Measurements from ENCODE around the gene CELF1.
"Not testable (repeated sequence)": the region's sequence is repeated elsewhere in the genome, so short reads cannot be mapped to it uniquely, and the experiment has no call there.

Gene CELF1

GRCh38 chr11:47536915-47537314, 16.0 kb downstream of the CELF1 start:
- DNase-seq: no peak

GRCh38 chr11:47534704-47535251, 18.2 kb downstream of the CELF1 start:
- no peak for DNase-seq

GRCh38 chr11:47533690-47534151, 19.2 kb downstream of the CELF1 start:
- DNase-seq: no peak

- DNase-seq: no peak
These were observed 20.2 kb downstream of the CELF1 start for GRCh38 chr11:47532597-47533213.

- DNase-seq: no peak
These were observed 21.3 kb downstream of the CELF1 start for GRCh38 chr11:47531666-47532065.

GRCh38 chr11:47530721-47531120, 22.2 kb downstream of the CELF1 start:
- DNase-seq: not testable (repeated sequence)

GRCh38 chr11:47529951-47530350, 23.0 kb downstream of the CELF1 start:
- no peak for DNase-seq

- DNase-seq: no peak
These were observed 25.7 kb downstream of the CELF1 start for GRCh38 chr11:47527186-47527585.

GRCh38 chr11:47526032-47526431, 26.9 kb downstream of the CELF1 start:
- DNase-seq: not testable (repeated sequence)

GRCh38 chr11:47524291-47524874, 28.5 kb downstream of the CELF1 start:
- no peak for DNase-seq

GRCh38 chr11:47523490-47524225, 29.3 kb downstream of the CELF1 start:
- DNase-seq: no peak

GRCh38 chr11:47518212-47518964, 34.5 kb downstream of the CELF1 start:
- DNase-seq: no peak

GRCh38 chr11:47516984-47517853, 35.7 kb downstream of the CELF1 start:
- DNase-seq: no peak

GRCh38 chr11:47516155-47516554, 36.8 kb downstream of the CELF1 start:
- no peak for DNase-seq

- DNase-seq: no peak
These were observed 37.9 kb downstream of the CELF1 start for GRCh38 chr11:47514825-47515647.

GRCh38 chr11:47512701-47513100, 40.2 kb downstream of the CELF1 start:
- no peak for DNase-seq

GRCh38 chr11:47511917-47512316, 41.0 kb downstream of the CELF1 start:
- DNase-seq: no peak

- no peak for DNase-seq
These were observed 42.7 kb downstream of the CELF1 start for GRCh38 chr11:47510209-47510608.

- no peak for DNase-seq
These were observed 43.8 kb downstream of the CELF1 start for GRCh38 chr11:47509077-47509536.

- no peak for DNase-seq
These were observed 44.5 kb downstream of the CELF1 start for GRCh38 chr11:47508240-47508957.
